Right cardiac atrium (tissue), 5 donors: ENCODE measurements around the gene APMAP. TPM values are rescaled to one million over a fixed set of nuclear protein-coding genes. Genes with fewer than 3 reads are reported as not detected.

Experiments used
- ATAC-seq, 2 donors: fragments of 200-7000 bp; cut with Tn5 transposase; one replicate each; pipeline versions ENCODE4 v1.8.0 to v1.9.1; 2020; ENCODE audit warnings: moderate library complexity in 2 of 2, mild to moderate bottlenecking in 1 of 2
- DNase-seq, 3 donors: peaks; one replicate each; pipeline ENCODE4 v3.0.0-alpha.2; 2020
- H3K27ac ChIP-seq: one replicate; pipeline ENCODE4 v1.5.1; 2013; ENCODE audit warnings: mild to moderate bottlenecking, low read length, control low read depth, moderate library complexity
- H3K27me3 ChIP-seq: one replicate; pipeline ENCODE4 v1.6.1; 2013; ENCODE audit not compliant: control insufficient read depth, insufficient read depth
- H3K4me1 ChIP-seq: one replicate; pipeline ENCODE4 v1.6.1; 2013; ENCODE audit warnings: low read length; ENCODE audit not compliant: control insufficient read depth, insufficient read depth
- H3K4me3 ChIP-seq: one replicate; pipeline ENCODE4 v1.5.1; 2013; ENCODE audit warnings: low read length, control low read depth
- H3K9me3 ChIP-seq: one replicate; pipeline ENCODE4 v1.6.1; 2013; ENCODE audit warnings: low read length; ENCODE audit not compliant: control insufficient read depth
- WGBS: extraction: QIAGEN DNeasy Blood & Tissue Kit; methylation state at CpG from one replicate; pipeline ENCODE4 v1.1.7; 2013; 5-methylcytosine and 5-hydroxymethylcytosine counted together
- intact Hi-C, 4 donors: fragments of 100-400 bp; cut with DNase I; formaldehyde crosslinking; loops; one replicate each; pipeline versions ENCODE4 v1.11.0 to v1.14.0; 2022 to 2023
- polyA plus RNA-seq: library from polyadenylated mRNA; stranded (reverse); fragments of 200-250 nt; gene quantifications from one replicate; pipeline ENCODE4 v1.2.3, GENCODE V29; 2013
- total RNA-seq, 4 donors: library from RNA; stranded (reverse); fragmentation: NEBNext Ultra II Directional; extraction: Animal tissue kit (Norgen Biotek cat#: 25700); gene quantifications; one replicate each; pipeline ENCODE4 v1.2.1, GENCODE V29; 2021
- donor health status: healthy with polysubstance abuse.
- donor health status: DM: no; HTN: yes; CAD: no.
- donor health status: DM: no; HTN: no; CAD: no.
- donor health status: DM: no; HTN: yes; CAD: no; lungs with severe emphysema.
- donor health status: DM: yes; HTN: yes; CAD: no.

APMAP gene
- total and polyA plus RNA-seq, 5 donors = 28.0 to 35.1 (median 34.7) TPM

DNA sequence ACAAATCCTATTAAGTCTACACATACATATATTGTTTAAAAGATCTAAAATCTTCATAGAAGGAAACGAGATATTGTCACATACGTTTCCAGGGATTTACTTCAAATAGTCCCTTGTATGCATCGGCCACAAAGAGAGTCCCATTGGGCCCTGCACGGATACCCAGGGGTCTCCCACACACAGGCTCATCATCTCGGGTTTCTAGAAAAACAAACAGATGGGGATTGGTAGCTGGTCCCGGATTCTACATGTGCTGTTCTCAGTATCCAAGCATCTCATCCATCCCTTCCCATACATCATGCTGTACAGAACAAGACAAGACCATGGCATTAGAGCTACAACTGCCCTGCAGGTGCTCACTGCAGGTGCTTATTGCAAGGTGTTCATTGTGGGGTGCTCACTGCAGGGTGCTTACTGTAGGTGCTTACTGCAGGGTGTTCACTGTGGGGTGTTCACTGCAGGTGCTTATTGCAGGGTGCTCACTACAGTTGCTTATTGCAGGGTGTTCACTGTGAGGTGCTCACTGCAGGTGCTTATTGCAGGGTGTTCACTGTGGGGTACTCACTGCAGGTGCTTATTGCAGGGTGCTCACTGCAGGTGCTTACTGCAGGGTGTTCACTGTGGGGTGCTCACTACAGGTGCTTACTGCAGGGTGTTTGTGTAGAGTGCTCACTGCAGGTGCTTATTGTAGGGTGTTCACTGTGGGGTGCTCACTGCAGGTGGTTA is 21.0 kb downstream of the APMAP start:
- ATAC-seq (no peak), DNase-seq (no peak)

GRCh38 chr20:24970754-24971153 is 21.8 kb downstream of the APMAP start:
- ATAC-seq (peak in 1 of 2 donors; percentile 30), DNase-seq (no peak)
- H3K9me3 ChIP-seq = no peaks in the 10 kb centered on the region
- H3K27me3 ChIP-seq = no peaks in the 10 kb centered on the region
- 89% methylated on average over 8 of the region's 8 CpGs for WGBS
- H3K4me1 ChIP-seq = no peaks in the 10 kb centered on the region
- H3K4me3 ChIP-seq = no peak overlapping the region
- intact Hi-C loops = no loop called here
- H3K27ac ChIP-seq = no peak overlapping the region

More for the DNA sequence above, 21.0 kb downstream of the APMAP start:
- no peaks in the 10 kb centered on the region for H3K9me3 ChIP-seq
- 82% methylated on average over 6 of the region's 6 CpGs for WGBS
- intact Hi-C loops = no loop called here
- H3K27ac ChIP-seq = no peak overlapping the region
- H3K4me1 ChIP-seq = no peaks in the 10 kb centered on the region
- no peaks in the 10 kb centered on the region for H3K27me3 ChIP-seq
- H3K4me3 ChIP-seq = no peak overlapping the region

DNA sequence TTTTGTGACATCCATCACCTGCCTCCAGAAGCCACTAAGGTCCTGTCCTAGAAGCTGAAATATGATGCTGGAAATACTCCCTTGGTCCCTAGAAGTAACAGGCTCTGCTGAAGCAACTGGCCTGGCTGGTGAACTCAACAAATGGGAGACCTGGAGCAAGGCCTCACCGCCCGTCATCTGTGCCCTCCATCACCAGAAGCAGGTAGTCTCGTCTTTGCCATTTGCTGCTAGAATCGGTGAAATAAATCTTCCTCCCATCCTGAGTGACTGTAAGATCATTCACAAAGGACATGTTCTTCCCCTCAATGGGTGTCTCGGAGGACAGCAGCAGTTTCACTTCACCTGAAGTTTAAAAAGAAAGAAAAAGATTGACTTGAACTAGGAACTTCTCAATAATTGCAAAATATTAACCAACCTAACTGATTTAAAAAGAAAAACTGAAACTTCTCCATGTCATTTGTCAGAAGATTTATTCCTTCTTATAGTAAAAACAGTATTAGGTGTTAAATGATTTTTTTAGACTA is 22.5 kb downstream of the APMAP start:
- intact Hi-C loops = no loop called here
- no peak overlapping the region for H3K4me3 ChIP-seq
- 89% methylated on average over 5 of the region's 5 CpGs for WGBS
- no peaks in the 10 kb centered on the region for H3K9me3 ChIP-seq
- no peaks in the 10 kb centered on the region for H3K4me1 ChIP-seq
- DNase-seq = no peak
- ATAC-seq = no peak
- H3K27ac ChIP-seq = no peak overlapping the region
- no peaks in the 10 kb centered on the region for H3K27me3 ChIP-seq

DNA sequence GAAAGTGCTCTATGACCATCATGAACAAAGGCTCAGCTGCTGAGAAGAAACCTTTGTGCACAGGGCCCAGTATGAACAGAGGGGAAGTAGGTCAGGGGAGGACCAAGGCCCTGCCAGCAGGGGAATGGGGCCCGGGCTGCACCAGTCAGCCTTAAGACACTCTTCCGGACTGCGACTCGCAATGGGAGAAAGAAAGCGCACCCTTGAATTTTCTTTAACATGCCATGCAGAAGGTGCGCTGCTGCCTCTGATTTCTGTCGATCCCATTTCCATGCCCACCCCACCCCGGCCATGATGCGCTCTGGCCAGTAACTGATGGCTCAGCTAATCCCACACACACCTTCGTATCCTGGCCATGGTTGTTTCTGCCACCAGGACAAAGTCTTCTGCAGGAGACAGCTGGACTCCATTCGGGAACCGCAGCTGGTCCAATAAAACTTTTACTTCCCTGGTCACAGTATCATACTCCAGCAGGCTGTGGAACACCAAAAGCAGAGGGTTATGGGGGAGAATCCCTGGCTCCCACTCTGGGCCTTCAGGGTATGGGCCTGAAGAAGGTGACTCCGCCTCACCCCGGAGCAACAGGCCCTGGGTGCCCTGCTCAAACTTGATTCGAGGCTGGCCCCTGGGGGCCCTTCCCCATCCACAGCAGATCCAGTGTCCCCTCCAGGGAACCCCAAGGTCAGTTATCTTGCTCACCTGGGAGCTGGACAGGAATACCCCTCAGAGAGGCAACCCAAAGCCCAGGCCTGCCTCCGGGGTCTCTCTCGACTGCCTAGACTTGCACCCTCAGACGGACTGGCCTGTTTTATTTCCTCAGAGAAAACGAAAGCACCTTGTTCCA is 23.1 kb downstream of the APMAP start:
- WGBS = 95% methylated on average over 19 of the region's 19 CpGs
- ATAC-seq = no peak

DNA sequence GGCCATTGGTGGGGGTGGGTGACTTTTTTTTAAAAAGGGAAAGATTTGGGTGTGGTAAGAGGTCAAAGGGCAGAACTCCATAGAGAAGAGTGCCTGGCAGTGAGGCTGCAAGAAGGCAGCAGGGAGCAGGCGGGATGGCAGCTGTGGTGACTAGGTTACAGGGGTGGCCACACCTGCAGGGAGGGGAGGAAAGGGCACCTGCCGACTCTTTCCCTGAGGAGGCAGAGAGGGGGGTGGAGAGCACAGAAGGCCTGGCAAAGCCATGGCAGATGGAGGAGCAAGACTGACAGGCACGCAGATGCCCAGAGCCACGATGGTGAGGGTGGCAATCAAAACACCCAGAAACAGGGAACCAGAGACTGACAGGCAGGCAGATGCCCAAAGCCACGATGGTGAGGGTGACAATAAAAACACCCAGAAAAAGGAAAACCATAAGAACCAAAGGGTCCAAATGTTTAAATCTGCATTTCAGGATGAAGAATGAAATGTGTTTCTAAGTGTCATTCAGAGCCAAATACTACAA is 24.2 kb downstream of the APMAP start:
- ATAC-seq (no peak), DNase-seq (peak in 1 of 3 donors; percentile 28)
- Histone ChIP-seq H3K27ac (no peak overlapping the region), H3K27me3 (no peaks in the 10 kb centered on the region), H3K4me1 (no peaks in the 10 kb centered on the region), H3K4me3 (no peak overlapping the region), H3K9me3 (no peaks in the 10 kb centered on the region)
- intact Hi-C loops = no loop called here
- WGBS = 88% methylated on average over 5 of the region's 5 CpGs

More for the DNA sequence above, 23.1 kb downstream of the APMAP start:
- Histone ChIP-seq H3K9me3 (no peaks in the 10 kb centered on the region), H3K4me3 (no peak overlapping the region), H3K27ac (no peak overlapping the region), H3K4me1 (no peaks in the 10 kb centered on the region), H3K27me3 (no peaks in the 10 kb centered on the region)
- intact Hi-C loops = no loop called here
- DNase-seq = no peak

DNA sequence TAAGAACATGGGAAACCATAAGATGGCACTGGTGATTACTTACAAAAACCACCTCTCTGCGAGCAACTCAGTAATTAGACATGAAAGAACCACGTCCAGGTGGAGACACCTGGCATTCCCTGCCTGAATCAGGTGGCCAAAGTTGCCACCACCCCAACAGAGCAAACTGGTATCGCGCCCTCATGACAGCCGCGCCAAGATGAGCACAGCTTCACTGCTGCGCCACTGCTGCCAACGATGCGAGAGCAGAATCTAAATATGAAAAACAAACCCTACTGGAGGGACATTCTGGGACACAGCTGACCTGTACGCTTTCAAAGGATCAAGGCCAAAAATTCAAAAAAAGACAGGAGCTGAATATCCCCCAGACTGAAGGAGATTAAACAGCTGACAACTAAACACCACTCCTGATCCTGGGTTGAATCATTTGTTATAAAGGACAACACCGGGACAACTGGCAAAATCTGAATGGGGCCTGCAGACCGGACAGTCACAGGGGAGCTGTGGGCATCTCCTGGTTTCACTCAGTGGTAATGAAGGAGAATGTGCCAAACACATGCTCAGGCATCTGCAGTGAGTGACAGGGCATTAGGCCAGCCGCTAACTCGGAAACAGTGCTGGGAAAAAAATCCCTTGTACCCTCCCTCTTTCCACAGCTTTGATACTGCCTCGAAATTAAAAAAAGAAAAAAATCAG is 26.1 kb downstream of the APMAP start:
- Histone ChIP-seq H3K9me3 (no peaks in the 10 kb centered on the region), H3K27me3 (no peaks in the 10 kb centered on the region), H3K27ac (no peak overlapping the region), H3K4me1 (no peaks in the 10 kb centered on the region), H3K4me3 (no peak overlapping the region)
- ATAC-seq = no peak
- intact Hi-C loops = no loop called here
- 93% methylated on average over 15 of the region's 15 CpGs for WGBS
- peak in 1 of 3 donors; percentile 15 for DNase-seq

DNA sequence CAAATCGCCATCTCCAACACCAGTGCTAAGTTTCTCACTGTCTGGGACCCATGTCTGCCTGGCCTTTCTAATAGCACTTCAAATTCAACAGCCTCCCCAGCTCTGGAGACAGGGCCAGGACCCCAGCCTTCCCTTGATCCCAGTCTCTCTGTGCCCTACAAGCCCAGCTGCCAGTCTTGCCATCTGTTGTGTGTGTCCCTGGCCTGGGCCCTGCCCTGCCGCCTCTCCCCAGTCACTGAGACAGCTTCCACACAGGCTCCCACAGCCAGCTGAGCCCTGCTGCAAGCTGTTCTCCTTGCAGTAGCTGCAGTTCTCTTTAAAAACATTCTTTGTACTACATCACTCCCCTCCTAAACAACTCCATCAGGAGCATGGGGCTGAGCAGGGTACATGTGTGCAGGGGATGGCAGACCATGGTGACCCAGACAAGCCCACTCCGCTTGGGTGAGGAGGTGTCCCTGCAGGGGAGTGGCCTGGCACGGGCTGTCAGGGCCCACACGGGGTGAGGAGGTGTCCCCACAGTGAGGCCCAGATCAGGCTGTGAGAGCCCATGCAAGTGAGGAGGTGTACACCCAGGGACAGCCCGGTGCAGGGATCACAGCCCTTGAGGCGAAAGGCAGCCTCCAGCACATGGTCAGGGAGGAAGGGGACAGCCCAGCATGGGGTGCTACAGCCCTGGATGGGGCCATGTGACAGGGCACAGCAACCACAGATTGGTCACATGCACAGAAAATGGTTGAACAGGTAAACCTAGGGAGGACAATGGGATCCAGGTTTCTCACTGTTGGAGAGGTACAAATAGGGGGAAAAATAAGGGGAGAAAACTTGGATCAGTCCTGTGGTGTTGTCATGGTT is 27.3 kb downstream of the APMAP start:
- intact Hi-C loops = no loop called here
- Histone ChIP-seq H3K9me3 (no peaks in the 10 kb centered on the region), H3K27ac (no peak overlapping the region), H3K4me3 (no peak overlapping the region), H3K4me1 (no peaks in the 10 kb centered on the region), H3K27me3 (no peaks in the 10 kb centered on the region)
- DNase-seq (peak in 1 of 3 donors; percentile 23), ATAC-seq (no peak)
- WGBS = 92% methylated on average over 7 of the region's 7 CpGs

- Histone ChIP-seq H3K9me3 (no peaks in the 10 kb centered on the region), H3K27me3 (no peaks in the 10 kb centered on the region), H3K4me1 (no peaks in the 10 kb centered on the region), H3K4me3 (no peak overlapping the region), H3K27ac (no peak overlapping the region)
- DNase-seq (no peak), ATAC-seq (no peak)
- WGBS = 87% methylated on average over 9 of the region's 9 CpGs
- intact Hi-C loops = no loop called here
Observed at GRCh38 chr20:24964506-24964840, 28.1 kb downstream of the APMAP start.

DNA sequence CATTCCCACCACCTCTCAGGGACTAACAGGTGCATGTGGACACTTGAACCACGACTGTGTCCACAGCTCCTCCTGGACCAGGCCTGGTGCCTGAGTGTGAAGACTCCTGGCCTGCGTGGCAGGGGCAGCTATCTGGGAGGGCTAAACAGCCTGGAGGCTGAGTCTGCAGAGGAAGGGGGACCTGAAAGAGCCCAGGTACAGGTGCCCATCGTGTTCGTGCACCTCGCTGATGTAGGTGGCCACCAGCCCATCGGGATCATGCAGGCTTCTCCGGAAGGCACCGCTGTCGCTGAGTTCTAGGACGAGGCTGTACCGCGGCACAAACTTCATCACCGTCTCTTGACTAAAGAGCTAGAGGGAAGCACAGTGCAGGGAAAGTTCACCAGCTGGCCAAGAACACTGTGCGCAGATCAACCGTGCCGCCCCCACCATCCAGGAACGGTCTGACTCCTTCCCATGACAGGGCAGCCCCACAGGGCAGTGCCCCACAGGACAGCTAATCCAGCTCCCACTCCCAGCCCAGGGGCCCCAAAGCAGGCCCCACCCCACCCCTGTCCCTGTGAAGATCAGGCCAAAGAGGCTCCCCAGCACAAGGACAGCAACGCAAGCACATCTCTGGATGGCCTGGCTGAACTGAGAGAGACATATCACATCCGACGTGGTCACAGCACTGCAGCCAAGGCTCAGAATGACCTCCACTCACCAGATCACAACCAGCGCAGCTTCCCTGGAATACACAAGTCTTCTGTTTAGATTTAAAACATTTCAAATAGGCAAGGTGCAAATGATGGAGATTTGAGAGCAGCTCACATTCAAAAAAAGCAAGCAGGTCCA is 28.7 kb downstream of the APMAP start:
- H3K9me3 ChIP-seq = no peaks in the 10 kb centered on the region
- no peak overlapping the region for H3K4me3 ChIP-seq
- ATAC-seq (no peak), DNase-seq (peak in 1 of 3 donors; percentile 18)
- intact Hi-C loops = no loop called here
- 96% methylated on average over 21 of the region's 21 CpGs for WGBS
- H3K27me3 ChIP-seq = no peaks in the 10 kb centered on the region
- H3K4me1 ChIP-seq = no peaks in the 10 kb centered on the region
- no peak overlapping the region for H3K27ac ChIP-seq
